Ectodermal cell (in vitro differentiated cells): ENCODE results near the gene USP14.

Experiments
- H3K27ac ChIP-seq: 2 replicates; pipeline ENCODE4 v1.7.0; 2013; ENCODE audit warnings: mild to moderate bottlenecking, low read depth, low read length; ENCODE audit not compliant: insufficient read depth, poor library complexity, severe bottlenecking
- H3K27me3 ChIP-seq: 2 replicates; pipeline ENCODE4 v1.7.0; 2013; ENCODE audit warnings: mild to moderate bottlenecking, low read length; ENCODE audit not compliant: insufficient read depth, control insufficient read depth, poor library complexity, severe bottlenecking
- H3K36me3 ChIP-seq: one replicate; pipeline ENCODE4 v1.7.0; 2013; ENCODE audit warnings: low read length; ENCODE audit not compliant: control insufficient read depth, insufficient read depth
- H3K4me1 ChIP-seq: one replicate; pipeline ENCODE4 v1.7.0; 2013; ENCODE audit warnings: low read length; ENCODE audit not compliant: control insufficient read depth, insufficient read depth
- H3K4me3 ChIP-seq: 2 replicates; pipeline ENCODE4 v1.7.0; 2013; ENCODE audit warnings: low read depth, low read length, control low read depth; ENCODE audit not compliant: insufficient read depth
- H3K9me3 ChIP-seq: 2 replicates; pipeline ENCODE4 v1.7.0; 2013; ENCODE audit warnings: mild to moderate bottlenecking, low read length, moderate library complexity; ENCODE audit not compliant: control insufficient read depth
- WGBS, 2 experiments: methylation state at CpG; one replicate each; pipeline ENCODE4 v1.1.7; 2013; ENCODE audit warnings: missing lambda C conversion rate in 2 of 2; 5-methylcytosine and 5-hydroxymethylcytosine counted together

The USP14 gene

GRCh38 chr18:160831-161570 is 2.6 kb downstream of the USP14 start:
- H3K36me3 ChIP-seq, result no peaks in the 10 kb centered on the region
- H3K4me1 ChIP-seq, result peaks cover 8% of the 10 kb centered on the region
- H3K27me3 ChIP-seq, result peaks cover 8% of the 10 kb centered on the region
- H3K4me3 ChIP-seq, result no peak overlapping the region
- 93 to 95% methylated on average over 11 of the region's 11 CpGs for WGBS, 2 experiments
- H3K27ac ChIP-seq, result no peak overlapping the region
- H3K9me3 ChIP-seq, result no peaks in the 10 kb centered on the region

GRCh38 chr18:172361-172760 is 14.0 kb downstream of the USP14 start:
- Histone ChIP-seq H3K9me3 (no peaks in the 10 kb centered on the region), H3K27ac (peak overlapping the region; percentile 50), H3K27me3 (no peaks in the 10 kb centered on the region), H3K4me3 (no peak overlapping the region), H3K4me1 (no peaks in the 10 kb centered on the region), H3K36me3 (peaks cover 9% of the 10 kb centered on the region)
- 49 to 55% methylated on average over 5 of the region's 5 CpGs for WGBS, 2 experiments

DNA sequence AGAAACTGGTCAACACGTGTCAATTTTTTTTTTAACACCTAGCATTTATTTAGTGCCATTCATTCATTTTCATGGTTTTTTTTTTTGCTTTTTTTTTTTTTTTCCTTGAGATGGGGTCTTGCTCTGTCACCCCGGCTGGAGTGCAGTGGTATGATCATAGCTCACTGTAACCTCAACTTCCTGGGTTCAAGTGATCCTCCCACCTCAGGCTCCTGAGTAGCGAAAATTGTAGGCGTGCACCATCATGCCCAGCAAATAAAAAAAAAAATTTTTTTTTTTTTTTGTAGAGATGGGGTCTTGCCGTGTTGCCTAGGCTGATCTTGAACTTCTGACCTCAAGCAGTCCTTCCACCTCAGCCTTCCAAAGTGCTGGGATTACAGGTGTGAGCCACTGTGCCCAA is 21.1 kb downstream of the USP14 start:
- no peak overlapping the region for H3K4me3 ChIP-seq
- WGBS, 2 experiments, result 87 to 88% methylated on average over 5 of the region's 5 CpGs
- H3K9me3 ChIP-seq, result no peaks in the 10 kb centered on the region
- peaks cover 3% of the 10 kb centered on the region for H3K36me3 ChIP-seq
- no peaks in the 10 kb centered on the region for H3K4me1 ChIP-seq
- H3K27ac ChIP-seq, result no peak overlapping the region
- no peaks in the 10 kb centered on the region for H3K27me3 ChIP-seq

DNA sequence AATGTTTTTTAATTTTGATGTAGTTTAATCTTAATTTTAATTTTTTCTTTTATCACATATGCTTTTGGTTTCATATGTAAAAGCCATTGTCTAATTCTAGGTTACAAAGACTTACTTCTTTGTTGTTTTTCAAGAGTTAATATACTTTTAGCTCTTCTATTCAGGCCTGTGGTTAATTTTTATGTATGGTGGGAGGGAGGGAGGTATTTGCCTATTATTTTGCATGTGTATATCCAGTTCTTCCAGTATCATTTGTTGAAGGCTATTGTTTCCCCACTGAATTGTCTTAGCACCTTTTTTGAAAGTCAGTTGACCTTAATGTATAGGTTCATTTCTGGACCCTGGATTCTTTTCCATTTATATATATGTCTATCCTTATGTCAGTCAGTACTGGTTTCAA is 23.4 kb downstream of the USP14 start:
- Histone ChIP-seq H3K27ac (no peak overlapping the region), H3K9me3 (no peaks in the 10 kb centered on the region), H3K4me1 (no peaks in the 10 kb centered on the region), H3K27me3 (no peaks in the 10 kb centered on the region), H3K36me3 (peaks cover 3% of the 10 kb centered on the region), H3K4me3 (no peak overlapping the region)

DNA sequence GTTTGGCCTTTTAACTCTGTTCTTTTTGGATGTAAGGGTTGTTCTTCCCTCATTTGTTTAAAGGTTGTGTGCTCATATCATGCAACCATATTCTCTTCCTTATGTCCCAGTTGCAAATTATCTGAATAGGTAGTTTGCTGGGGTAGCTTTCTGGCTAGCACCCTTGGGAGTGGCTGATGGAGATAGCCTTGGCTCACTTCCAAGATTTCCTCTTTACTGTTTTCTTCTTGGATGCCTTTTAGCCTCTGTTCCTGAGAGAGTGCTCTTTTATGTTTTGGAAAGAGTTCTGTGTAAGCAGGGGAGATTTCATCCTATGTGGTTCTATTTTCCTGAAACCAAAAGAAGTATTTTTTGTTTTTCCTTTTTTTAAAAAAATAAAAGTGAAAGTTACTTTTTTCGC is 25.4 kb downstream of the USP14 start:
- no peaks in the 10 kb centered on the region for H3K36me3 ChIP-seq
- H3K27ac ChIP-seq, result no peak overlapping the region
- H3K9me3 ChIP-seq, result no peaks in the 10 kb centered on the region
- H3K4me1 ChIP-seq, result no peaks in the 10 kb centered on the region
- no peak overlapping the region for H3K4me3 ChIP-seq
- H3K27me3 ChIP-seq, result no peaks in the 10 kb centered on the region
- no CpG with 5 or more reads among the region's 1 CpG for WGBS, 2 experiments

GRCh38 chr18:189254-189653 is 30.9 kb downstream of the USP14 start:
- no peak overlapping the region for H3K4me3 ChIP-seq
- H3K4me1 ChIP-seq, result no peaks in the 10 kb centered on the region
- 87 to 95% methylated on average over 5 of the region's 5 CpGs for WGBS, 2 experiments
- H3K36me3 ChIP-seq, result no peaks in the 10 kb centered on the region
- H3K27me3 ChIP-seq, result no peaks in the 10 kb centered on the region
- no peak overlapping the region for H3K27ac ChIP-seq
- no peaks in the 10 kb centered on the region for H3K9me3 ChIP-seq

DNA sequence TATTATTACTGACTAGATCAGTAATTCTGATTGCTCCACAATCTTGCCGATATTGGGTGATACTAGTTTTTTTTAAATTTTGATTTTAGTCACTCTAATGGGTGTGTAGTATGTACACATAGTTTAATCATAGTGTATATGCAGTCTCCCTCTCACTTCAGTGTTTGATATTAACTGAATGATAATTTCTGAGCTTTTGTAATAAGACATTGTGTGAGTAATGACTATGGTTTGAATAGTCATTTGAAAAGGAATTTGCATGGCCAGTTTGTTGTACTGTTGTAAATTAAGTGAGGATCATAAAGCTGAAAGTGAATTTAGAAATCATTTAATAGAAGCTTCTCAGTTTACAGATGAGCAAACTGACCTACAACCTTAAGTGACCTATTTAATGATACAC is 33.4 kb downstream of the USP14 start:
- Histone ChIP-seq H3K27ac (no peak overlapping the region), H3K4me1 (no peaks in the 10 kb centered on the region)
- 89% methylated on average over 1 of the region's 1 CpG; no CpG with 5 or more reads in 1 of the 2 experiments for WGBS, 2 experiments

GRCh38 chr18:192801-193200 is 34.4 kb downstream of the USP14 start:
- no peak overlapping the region for H3K27ac ChIP-seq
- no peaks in the 10 kb centered on the region for H3K9me3 ChIP-seq
- no peaks in the 10 kb centered on the region for H3K36me3 ChIP-seq
- WGBS, 2 experiments, result 93 to 99% methylated on average over 2 to 4 of the region's 7 CpGs
- H3K27me3 ChIP-seq, result no peaks in the 10 kb centered on the region
- no peaks in the 10 kb centered on the region for H3K4me1 ChIP-seq
- no peak overlapping the region for H3K4me3 ChIP-seq

More for the DNA sequence above, 33.4 kb downstream of the USP14 start:
- Histone ChIP-seq H3K4me3 (no peak overlapping the region), H3K9me3 (no peaks in the 10 kb centered on the region), H3K27me3 (no peaks in the 10 kb centered on the region), H3K36me3 (no peaks in the 10 kb centered on the region)

- WGBS, 2 experiments, result 95 to 100% methylated on average over 1 of the region's 1 CpG
- Histone ChIP-seq H3K4me1 (no peaks in the 10 kb centered on the region), H3K36me3 (peaks cover 6% of the 10 kb centered on the region), H3K27me3 (no peaks in the 10 kb centered on the region), H3K27ac (no peak overlapping the region), H3K9me3 (no peaks in the 10 kb centered on the region), H3K4me3 (no peak overlapping the region)
Observed at GRCh38 chr18:195651-196050, 37.3 kb downstream of the USP14 start.

- WGBS, 2 experiments, result 96 to 98% methylated on average over 3 of the region's 3 CpGs
- H3K27ac ChIP-seq, result no peak overlapping the region
Observed at GRCh38 chr18:199214-199613, 40.9 kb downstream of the USP14 start.

More at GRCh38 chr18:199214-199613, 40.9 kb downstream of the USP14 start:
- no peak overlapping the region for H3K4me3 ChIP-seq
- peaks cover 13% of the 10 kb centered on the region for H3K36me3 ChIP-seq
- H3K4me1 ChIP-seq, result no peaks in the 10 kb centered on the region
- no peaks in the 10 kb centered on the region for H3K9me3 ChIP-seq
- no peaks in the 10 kb centered on the region for H3K27me3 ChIP-seq
